AG04450 (cell line): Measurements from ENCODE around the gene AKR1C2. TPM values are rescaled to one million over a fixed set of nuclear protein-coding genes. Genes with fewer than 3 reads are reported as not detected.
"Not testable (repeated sequence)": the region's sequence is repeated elsewhere in the genome, so short reads cannot be mapped to it uniquely, and the experiment has no call there.

Source experiments
- CTCF ChIA-PET: fragments of 300-600, 350-600 bp; formaldehyde crosslinking; extraction: SDS; loops from one replicate; lab custom pipeline; 2022; ENCODE audit warnings: antibody characterized with exemption, inconsistent platforms; lab: Charles Lee
- POLR2A ChIA-PET: fragments of 350-600 bp; formaldehyde crosslinking; extraction: SDS; loops from one replicate; lab custom pipeline; 2021; ENCODE audit warnings: antibody characterized with exemption, inconsistent platforms; lab: Yijun Ruan, JAX
- DNase-seq: peaks from one replicate; pipeline ENCODE4 v3.0.0-alpha.2; 2011; ENCODE audit warnings: low read depth, low spot score
- H3K27ac ChIP-seq: one replicate; pipeline ENCODE4 v1.5.1; 2012; ENCODE audit warnings: low read depth, low read length, control low read depth
- H3K27me3 ChIP-seq: one replicate; pipeline ENCODE4 v1.6.0; 2012; ENCODE audit warnings: low read length; ENCODE audit not compliant: control insufficient read depth, insufficient read depth
- H3K4me3 ChIP-seq: 2 replicates; pipeline ENCODE4 v1.5.1; 2011; ENCODE audit warnings: mild to moderate bottlenecking, low read depth, low read length, control low read depth
- H3K9me3 ChIP-seq: 2 replicates; pipeline ENCODE4 v1.5.1; 2012; ENCODE audit warnings: low read length; ENCODE audit not compliant: control insufficient read depth, insufficient read depth
- polyA plus RNA-seq: library from polyadenylated mRNA; depleted of rRNA; stranded (reverse); fragments of >200 nt; gene quantifications from 2 replicates; pipeline ENCODE4 v1.2.3, GENCODE V29; 2011
- TF ChIP-seq, protein P1 (sequence below): IDR thresholded peaks from 2 replicates; pipeline ENCODE4 v1.5.1; 2011; ENCODE audit warnings: low read depth, low read length, control low read depth, inconsistent platforms

Gene AKR1C2
- polyA plus RNA-seq, 1 experiment = 16.3 TPM

DNA sequence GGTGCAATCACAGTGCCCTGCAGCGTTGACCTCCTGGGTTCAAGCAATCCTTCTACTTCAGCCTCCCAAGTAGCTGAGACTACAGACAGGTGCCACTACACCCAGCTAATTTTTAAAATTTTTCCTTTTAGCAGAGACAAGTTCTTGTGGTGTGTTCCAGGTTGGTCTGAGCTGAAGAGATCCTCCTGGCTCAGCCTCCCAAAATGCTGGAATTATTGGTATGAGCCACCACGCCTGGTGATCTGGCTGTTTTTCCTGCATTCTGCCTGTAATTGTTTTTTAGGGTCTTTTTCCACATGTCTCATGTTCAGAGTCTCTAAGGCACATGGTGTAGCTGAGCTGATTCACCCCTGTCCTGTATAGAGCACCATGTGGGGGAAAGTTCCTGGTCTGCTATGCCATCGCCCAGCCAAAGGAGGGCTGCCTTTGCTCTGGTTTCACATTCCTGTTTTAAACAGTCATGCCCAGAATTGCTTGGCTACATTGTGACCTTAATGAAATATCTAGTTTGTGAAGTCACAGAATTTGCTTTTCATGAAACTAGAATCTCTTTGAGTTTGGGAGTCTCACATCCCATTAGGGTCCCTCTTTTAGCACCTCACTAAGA, 15.1 kb upstream of the AKR1C2 start:
- peak overlapping the region; percentile 52 for H3K27ac ChIP-seq
- CTCF ChIA-PET = interaction anchor here (0.8 kb wide), 1 partner anchor 169 kb away, joined by 4 read pairs; no protein-coding TSS in a partner anchor
- POLR2A ChIA-PET, H3K9me3 ChIP-seq, H3K27me3 ChIP-seq, H3K4me3 ChIP-seq: not testable (repeated sequence)
- peak; percentile 16 for DNase-seq

DNA sequence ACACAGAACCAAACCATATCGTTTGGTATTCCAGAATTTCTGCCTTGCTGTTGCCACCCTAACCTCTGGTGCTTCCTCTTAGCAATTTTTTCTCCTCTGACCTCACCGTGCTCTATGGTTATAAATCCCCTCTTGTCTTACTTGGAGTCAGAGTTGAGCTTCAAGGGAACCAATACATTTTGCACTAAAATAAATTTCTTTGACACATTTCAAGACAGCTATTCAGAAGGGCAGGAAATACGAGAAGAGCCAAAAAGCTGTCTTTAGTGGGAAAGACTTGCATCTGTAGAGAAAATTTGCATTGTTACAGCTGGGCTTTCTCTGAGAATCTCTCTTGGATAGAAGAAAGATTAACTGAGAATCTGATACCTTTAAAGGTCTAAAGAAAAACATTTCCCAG, 14.5 kb upstream of the AKR1C2 start:
- TF ChIP-seq, protein P1, sequence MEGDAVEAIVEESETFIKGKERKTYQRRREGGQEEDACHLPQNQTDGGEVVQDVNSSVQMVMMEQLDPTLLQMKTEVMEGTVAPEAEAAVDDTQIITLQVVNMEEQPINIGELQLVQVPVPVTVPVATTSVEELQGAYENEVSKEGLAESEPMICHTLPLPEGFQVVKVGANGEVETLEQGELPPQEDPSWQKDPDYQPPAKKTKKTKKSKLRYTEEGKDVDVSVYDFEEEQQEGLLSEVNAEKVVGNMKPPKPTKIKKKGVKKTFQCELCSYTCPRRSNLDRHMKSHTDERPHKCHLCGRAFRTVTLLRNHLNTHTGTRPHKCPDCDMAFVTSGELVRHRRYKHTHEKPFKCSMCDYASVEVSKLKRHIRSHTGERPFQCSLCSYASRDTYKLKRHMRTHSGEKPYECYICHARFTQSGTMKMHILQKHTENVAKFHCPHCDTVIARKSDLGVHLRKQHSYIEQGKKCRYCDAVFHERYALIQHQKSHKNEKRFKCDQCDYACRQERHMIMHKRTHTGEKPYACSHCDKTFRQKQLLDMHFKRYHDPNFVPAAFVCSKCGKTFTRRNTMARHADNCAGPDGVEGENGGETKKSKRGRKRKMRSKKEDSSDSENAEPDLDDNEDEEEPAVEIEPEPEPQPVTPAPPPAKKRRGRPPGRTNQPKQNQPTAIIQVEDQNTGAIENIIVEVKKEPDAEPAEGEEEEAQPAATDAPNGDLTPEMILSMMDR = no peak
- Histone ChIP-seq H3K4me3 (no peak overlapping the region), H3K27me3 (no peaks in the 10 kb centered on the region), H3K9me3 (no peaks in the 10 kb centered on the region), H3K27ac (no peak overlapping the region)
- POLR2A ChIA-PET = no interaction called here
- no peak for DNase-seq
- CTCF ChIA-PET = no interaction called here

DNA sequence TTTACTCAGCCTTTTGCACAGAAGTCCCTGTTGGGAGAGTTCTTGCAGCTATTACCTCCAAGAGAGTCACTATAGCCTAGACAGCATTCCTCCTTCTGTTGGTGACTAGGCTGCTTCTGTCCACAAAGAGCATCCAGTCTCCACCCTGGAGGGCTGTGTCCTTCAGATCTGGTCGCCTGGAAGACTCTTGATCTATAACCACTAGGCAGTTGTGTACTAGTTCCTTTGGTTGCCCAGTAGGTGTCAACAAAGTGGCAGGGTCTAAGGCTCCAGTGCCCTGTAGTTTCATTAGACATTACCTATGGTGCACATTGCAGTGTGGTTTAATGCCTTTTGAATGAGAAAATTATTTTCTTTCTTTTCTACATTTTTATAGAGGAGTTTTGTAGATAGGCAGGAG, 11.3 kb upstream of the AKR1C2 start:
- no peak overlapping the region for H3K4me3 ChIP-seq
- CTCF ChIA-PET = interaction anchor here (1.0 kb wide), 1 partner anchor 165 kb away, joined by 3 read pairs; no protein-coding TSS in a partner anchor

DNA sequence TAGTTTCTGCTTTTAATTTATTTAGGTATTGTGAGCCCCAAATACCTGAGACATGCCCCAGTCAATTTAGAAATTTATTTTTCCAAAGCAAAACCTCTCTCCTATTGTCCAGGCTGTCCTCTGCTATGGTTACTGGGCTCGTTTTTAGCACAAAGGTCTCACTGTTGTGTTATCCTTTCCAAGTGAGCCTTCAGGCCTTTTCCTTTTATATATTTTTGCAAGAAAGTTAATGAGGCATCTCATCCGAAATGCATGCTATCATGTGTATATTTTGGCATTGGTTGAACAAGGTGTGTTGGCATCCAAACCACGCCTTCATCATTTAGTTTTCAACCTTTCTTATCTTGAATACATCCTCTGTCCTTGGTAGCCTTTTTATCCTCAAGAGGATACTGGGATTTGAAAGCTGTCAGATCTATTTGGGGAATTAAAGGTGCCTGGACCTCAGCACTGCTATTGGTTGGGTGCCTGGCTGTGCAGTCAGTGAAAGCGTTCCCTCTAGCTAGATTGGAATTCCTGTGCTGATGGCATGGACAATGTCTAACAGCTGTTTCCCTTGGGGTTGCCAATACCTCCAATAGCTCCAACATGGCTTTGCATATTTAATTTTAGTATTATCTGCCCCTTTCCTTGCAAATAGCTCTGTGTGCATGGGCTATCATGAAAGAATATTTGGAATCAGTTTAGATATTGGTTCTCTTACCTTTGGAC, 10.7 kb upstream of the AKR1C2 start:
- H3K27ac ChIP-seq, POLR2A ChIA-PET, H3K9me3 ChIP-seq, DNase-seq, H3K4me3 ChIP-seq, H3K27me3 ChIP-seq: not testable (repeated sequence)
- CTCF ChIA-PET = interaction anchor here (1.0 kb wide), 1 partner anchor 165 kb away, joined by 3 read pairs; no protein-coding TSS in a partner anchor

More for the DNA sequence above, 11.3 kb upstream of the AKR1C2 start:
- TF ChIP-seq, protein P1 = no peak
- POLR2A ChIA-PET = no interaction called here
- no peak for DNase-seq
- Histone ChIP-seq H3K27ac (no peak overlapping the region), H3K27me3 (no peaks in the 10 kb centered on the region), H3K9me3 (no peaks in the 10 kb centered on the region)

DNA sequence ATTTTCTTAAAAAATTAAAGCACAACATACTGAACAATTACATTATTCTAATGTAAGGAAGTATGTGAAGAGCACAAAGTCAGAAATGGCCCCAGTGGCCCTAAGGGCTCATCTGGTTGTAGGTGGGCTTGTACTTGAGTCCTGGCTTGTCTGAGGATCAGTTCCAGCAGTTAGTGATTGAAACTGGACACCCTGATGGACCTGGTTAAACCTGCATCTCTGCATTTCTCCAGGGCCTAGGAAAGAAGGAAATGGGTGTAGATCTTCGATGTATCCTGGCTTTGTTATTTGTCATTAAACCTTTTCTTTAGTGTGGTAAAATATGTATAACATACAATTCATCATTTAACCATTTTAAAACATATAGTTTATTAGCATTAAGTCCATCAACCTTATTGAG, 9.7 kb upstream of the AKR1C2 start:
- Histone ChIP-seq H3K27me3 (no peaks in the 10 kb centered on the region), H3K4me3 (no peak overlapping the region), H3K9me3 (no peaks in the 10 kb centered on the region), H3K27ac (no peak overlapping the region)
- ChIA-PET CTCF (no interaction called here), POLR2A (no interaction called here)
- DNase-seq = no peak
- TF ChIP-seq, protein P1 = no peak

DNA sequence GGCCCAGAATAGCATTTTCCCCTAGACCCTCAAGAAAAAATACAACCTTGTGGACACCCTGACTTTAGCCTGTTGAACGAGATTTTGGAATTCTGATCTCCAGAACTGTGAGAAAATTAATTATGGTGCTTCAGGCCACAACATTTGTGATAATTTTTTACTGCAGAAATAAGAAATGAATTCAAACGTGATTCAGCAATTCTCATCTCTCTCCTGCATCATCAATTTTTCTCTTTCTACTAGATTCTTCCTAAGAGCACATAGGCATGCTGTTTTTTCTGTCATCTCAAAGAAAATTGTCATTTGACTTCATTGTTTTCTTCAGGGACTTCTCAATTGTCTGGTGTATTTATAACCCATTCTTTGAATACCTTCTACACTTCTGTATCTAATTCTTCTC, 8.9 kb upstream of the AKR1C2 start:
- POLR2A ChIA-PET = no interaction called here
- Histone ChIP-seq H3K27me3 (no peaks in the 10 kb centered on the region), H3K9me3 (no peaks in the 10 kb centered on the region), H3K4me3 (no peak overlapping the region), H3K27ac (no peak overlapping the region)
- TF ChIP-seq, protein P1 = no peak
- CTCF ChIA-PET = no interaction called here
- no peak for DNase-seq

DNA sequence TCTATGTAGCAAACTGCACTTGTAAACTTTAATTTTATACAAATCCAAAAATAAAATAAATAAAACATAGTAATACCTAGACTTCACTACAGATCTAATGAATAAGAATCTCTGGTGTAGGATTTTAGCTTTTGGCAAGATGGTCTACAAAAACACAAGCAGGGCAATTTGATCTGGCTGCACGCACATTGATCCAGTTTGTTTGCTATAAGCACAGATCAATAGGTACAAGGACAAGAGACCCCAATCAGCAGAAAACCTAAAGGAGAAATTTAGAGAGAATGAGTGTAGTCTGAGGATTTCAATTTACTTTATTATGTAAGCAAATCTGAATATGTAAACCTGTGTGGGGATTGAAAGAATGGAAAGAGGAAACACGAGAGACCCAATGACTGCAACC, 7.7 kb upstream of the AKR1C2 start:
- H3K27me3 ChIP-seq, CTCF ChIA-PET, POLR2A ChIA-PET, H3K9me3 ChIP-seq, H3K27ac ChIP-seq, H3K4me3 ChIP-seq, DNase-seq: not testable (repeated sequence)

DNA sequence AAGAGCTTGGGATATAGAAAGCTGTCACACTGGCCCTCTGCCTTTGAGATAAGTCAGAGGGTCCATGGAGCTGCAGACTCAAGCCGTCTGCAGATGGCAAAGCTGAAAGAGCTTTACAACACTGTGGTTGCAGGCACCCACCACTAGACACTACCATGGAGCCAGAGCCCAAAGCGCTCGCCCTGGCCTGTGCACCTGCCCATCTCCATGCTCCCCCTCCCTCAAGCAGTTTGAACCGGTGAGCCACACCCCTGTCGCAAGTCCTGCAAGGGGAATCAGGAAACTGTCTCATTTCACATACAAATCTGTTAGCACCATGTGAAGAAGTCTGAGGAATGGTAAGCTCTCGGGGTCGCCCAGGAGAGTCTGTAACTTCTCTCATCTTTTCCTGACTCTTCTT, 6.4 kb upstream of the AKR1C2 start:
- H3K27me3 ChIP-seq, H3K9me3 ChIP-seq, POLR2A ChIA-PET, CTCF ChIA-PET, H3K27ac ChIP-seq, H3K4me3 ChIP-seq, DNase-seq: not testable (repeated sequence)
